Measurements from ENCODE around the gene MAML3. TPM values are rescaled to one million over a fixed set of nuclear protein-coding genes. Genes with fewer than 3 reads are reported as not detected.

The MAML3 gene
- total RNA-seq, 2 donors from 2014 or later = 29.2 to 32.2 TPM

DNA sequence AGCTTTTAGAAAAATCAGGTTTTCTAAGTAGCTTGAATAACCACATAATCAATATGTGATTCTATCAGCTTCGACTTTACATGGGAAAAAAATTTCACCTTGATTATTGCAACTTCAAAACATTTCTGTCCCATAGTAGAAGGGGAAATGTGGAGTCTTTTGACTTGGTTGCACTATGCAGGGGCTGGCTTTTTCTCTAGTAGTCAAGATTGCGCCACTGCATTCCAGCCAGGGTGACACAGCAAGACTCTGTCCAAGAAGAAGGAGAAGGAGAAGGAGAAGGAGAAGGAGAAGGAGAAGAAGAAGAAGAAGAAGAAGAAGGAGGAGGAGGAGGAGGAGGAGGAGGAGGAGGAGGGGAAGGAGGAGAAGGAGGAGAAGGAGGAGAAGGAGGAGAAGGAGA, 84.9 kb downstream of the MAML3 start:
- Histone ChIP-seq H3K27ac (ENCODE audit: low read depth, low read length) (no peak overlapping the region), H3K9me3 (ENCODE audit: control insufficient read depth, low read length) (no peaks in the 10 kb centered on the region), H3K27me3 (ENCODE audit: control insufficient read depth, insufficient read depth, low read length, poor library complexity, severe bottlenecking) (no peaks in the 10 kb centered on the region), H3K36me3 (ENCODE audit: control insufficient read depth, insufficient read depth, low read length) (peaks cover under 1% of the 10 kb centered on the region), H3K9ac (ENCODE audit: extremely low read depth, low read length, poor library complexity, severe bottlenecking) (no peak overlapping the region), H3K4me3 (ENCODE audit: low read length) (no peak overlapping the region), H3K4me1 (ENCODE audit: control insufficient read depth, insufficient read depth, low read length) (peaks cover 6% of the 10 kb centered on the region)
- TF ChIP-seq, protein P1, sequence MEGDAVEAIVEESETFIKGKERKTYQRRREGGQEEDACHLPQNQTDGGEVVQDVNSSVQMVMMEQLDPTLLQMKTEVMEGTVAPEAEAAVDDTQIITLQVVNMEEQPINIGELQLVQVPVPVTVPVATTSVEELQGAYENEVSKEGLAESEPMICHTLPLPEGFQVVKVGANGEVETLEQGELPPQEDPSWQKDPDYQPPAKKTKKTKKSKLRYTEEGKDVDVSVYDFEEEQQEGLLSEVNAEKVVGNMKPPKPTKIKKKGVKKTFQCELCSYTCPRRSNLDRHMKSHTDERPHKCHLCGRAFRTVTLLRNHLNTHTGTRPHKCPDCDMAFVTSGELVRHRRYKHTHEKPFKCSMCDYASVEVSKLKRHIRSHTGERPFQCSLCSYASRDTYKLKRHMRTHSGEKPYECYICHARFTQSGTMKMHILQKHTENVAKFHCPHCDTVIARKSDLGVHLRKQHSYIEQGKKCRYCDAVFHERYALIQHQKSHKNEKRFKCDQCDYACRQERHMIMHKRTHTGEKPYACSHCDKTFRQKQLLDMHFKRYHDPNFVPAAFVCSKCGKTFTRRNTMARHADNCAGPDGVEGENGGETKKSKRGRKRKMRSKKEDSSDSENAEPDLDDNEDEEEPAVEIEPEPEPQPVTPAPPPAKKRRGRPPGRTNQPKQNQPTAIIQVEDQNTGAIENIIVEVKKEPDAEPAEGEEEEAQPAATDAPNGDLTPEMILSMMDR (conservative IDR thresholded peaks at IDR 0.05) = no peak
- H3K9me3 Mint-ChIP-seq = no peaks in the 10 kb centered on the region
- H3K36me3 Mint-ChIP-seq (ENCODE audit: low read depth) = peaks cover 5% of the 10 kb centered on the region
- no peak overlapping the region for H3K4me3 Mint-ChIP-seq
- no peak for DNase-seq
- no peak overlapping the region for H3K27ac Mint-ChIP-seq
- H3K27me3 Mint-ChIP-seq (ENCODE audit: insufficient read depth) = no peaks in the 10 kb centered on the region
- WGBS, 2 experiments (ENCODE audit: insufficient coverage in 1 of 2, insufficient read length in 1 of 2) = 88% methylated on average over 2 of the region's 2 CpGs; no CpG with 5 or more reads in 1 of the 2 experiments
- peaks cover 41% of the 10 kb centered on the region for H3K4me1 Mint-ChIP-seq

DNA sequence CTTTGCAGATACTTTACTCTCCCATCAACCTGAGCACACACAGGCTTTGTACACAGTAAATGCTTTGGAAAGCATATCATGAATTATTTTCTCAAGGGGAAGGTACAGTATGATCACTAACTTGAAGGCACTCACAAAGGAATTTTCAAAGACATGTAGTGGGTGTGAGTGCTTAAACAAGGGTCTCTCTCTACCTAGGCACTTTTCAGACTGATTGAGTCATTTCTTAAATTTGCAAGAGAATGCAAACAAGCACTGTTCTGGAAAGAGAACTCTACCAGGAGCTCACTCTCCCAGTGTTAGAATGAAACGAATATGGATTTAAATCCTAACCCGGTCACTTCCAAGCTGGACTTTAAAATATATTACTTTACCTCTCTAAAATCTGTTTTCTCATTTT, 85.7 kb downstream of the MAML3 start:
- Histone ChIP-seq H3K9ac (ENCODE audit: extremely low read depth, low read length, poor library complexity, severe bottlenecking) (no peak overlapping the region), H3K27ac (ENCODE audit: low read depth, low read length) (no peak overlapping the region), H3K27me3 (ENCODE audit: control insufficient read depth, insufficient read depth, low read length, poor library complexity, severe bottlenecking) (no peaks in the 10 kb centered on the region), H3K36me3 (ENCODE audit: control insufficient read depth, insufficient read depth, low read length) (no peaks in the 10 kb centered on the region), H3K9me3 (ENCODE audit: control insufficient read depth, low read length) (no peaks in the 10 kb centered on the region), H3K4me3 (ENCODE audit: low read length) (no peak overlapping the region), H3K4me1 (ENCODE audit: control insufficient read depth, insufficient read depth, low read length) (peaks cover 7% of the 10 kb centered on the region)
- 82% methylated on average over 2 of the region's 2 CpGs; no CpG with 5 or more reads in 1 of the 2 experiments for WGBS, 2 experiments (ENCODE audit: insufficient coverage in 1 of 2, insufficient read length in 1 of 2)
- peaks cover 41% of the 10 kb centered on the region for H3K4me1 Mint-ChIP-seq
- no peaks in the 10 kb centered on the region for H3K27me3 Mint-ChIP-seq (ENCODE audit: insufficient read depth)
- no peak overlapping the region for H3K4me3 Mint-ChIP-seq
- DNase-seq = no peak
- H3K9me3 Mint-ChIP-seq = no peaks in the 10 kb centered on the region
- TF ChIP-seq, protein P1 (conservative IDR thresholded peaks at IDR 0.05) = no peak
- H3K36me3 Mint-ChIP-seq (ENCODE audit: low read depth) = peaks cover under 1% of the 10 kb centered on the region
- H3K27ac Mint-ChIP-seq = no peak overlapping the region

DNA sequence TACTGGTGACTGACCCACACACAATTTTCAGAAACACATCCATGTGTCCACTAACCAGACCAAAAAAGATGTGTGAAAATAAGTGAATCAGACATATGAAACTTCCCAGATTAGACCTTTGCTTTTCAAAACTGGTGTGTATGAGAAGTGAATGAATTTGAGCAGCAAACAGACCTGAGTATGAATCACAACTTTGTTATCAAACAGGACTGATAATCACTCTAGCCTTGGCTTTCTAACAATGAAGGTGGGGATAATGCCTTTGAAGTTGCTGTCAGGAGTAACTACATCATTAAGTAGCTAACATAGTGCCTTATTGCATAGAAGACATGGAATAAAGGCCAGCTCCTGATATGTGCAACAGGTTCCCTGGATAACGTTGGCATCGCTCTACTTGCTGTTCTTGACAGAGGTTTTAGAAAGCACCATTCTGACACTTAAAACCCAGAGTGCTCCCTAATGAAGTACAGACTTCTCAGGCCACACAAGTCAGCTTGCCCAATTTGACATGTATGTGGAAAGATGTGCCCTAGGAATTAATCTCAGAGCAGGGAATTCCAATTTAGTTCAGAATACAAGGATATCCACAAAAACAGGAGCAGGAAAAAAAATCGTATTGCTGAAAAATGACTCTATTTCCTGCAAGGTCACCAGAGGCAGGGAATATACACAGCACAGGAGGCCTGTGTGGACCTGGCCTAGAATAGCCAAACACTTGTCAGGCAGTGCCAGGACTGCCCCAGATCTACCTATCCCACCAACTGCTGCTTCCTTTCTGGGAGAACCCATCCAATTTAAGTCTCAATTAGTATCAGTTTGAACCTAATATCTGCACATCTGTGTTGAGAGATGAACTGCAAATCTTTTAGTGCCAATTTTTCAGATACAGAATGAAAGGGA, 87.7 kb downstream of the MAML3 start:
- Histone ChIP-seq H3K4me1 (ENCODE audit: control insufficient read depth, insufficient read depth, low read length) (peaks cover 7% of the 10 kb centered on the region), H3K9me3 (ENCODE audit: control insufficient read depth, low read length) (no peaks in the 10 kb centered on the region), H3K9ac (ENCODE audit: extremely low read depth, low read length, poor library complexity, severe bottlenecking) (no peak overlapping the region), H3K4me3 (ENCODE audit: low read length) (no peak overlapping the region), H3K36me3 (ENCODE audit: control insufficient read depth, insufficient read depth, low read length) (no peaks in the 10 kb centered on the region), H3K27ac (ENCODE audit: low read depth, low read length) (no peak overlapping the region), H3K27me3 (ENCODE audit: control insufficient read depth, insufficient read depth, low read length, poor library complexity, severe bottlenecking) (no peaks in the 10 kb centered on the region)
- TF ChIP-seq, protein P1 (conservative IDR thresholded peaks at IDR 0.05) = no peak
- H3K27me3 Mint-ChIP-seq (ENCODE audit: insufficient read depth) = no peaks in the 10 kb centered on the region
- H3K4me1 Mint-ChIP-seq = peaks cover 38% of the 10 kb centered on the region
- no peaks in the 10 kb centered on the region for H3K9me3 Mint-ChIP-seq
- 91 to 97% methylated on average over 3 of the region's 3 CpGs for WGBS, 2 experiments (ENCODE audit: insufficient coverage in 1 of 2, insufficient read length in 1 of 2)
- H3K27ac Mint-ChIP-seq = no peak overlapping the region
- no peak overlapping the region for H3K4me3 Mint-ChIP-seq
- no peak for DNase-seq
- no peaks in the 10 kb centered on the region for H3K36me3 Mint-ChIP-seq (ENCODE audit: low read depth)
